SK-N-MC (cell line): ENCODE data around the gene SLC15A2.

Experiments used
- EZH2 ChIP-seq: fragments of 200-600 bp; sonication (generic); IDR thresholded peaks from one replicate; pipeline ENCODE4 v1.6.1; 2017; ENCODE audit warnings: antibody characterized with exemption
- POLR2AphosphoS5 ChIP-seq: IDR thresholded peaks from 2 replicates; pipeline ENCODE4 v1.6.1; 2012; ENCODE audit warnings: mild to moderate bottlenecking, low read depth, low read length, borderline replicate concordance

GRCh38 chr3:121961283-121961682 lies 67.1 kb downstream of the SLC15A2 start:
- TF ChIP-seq EZH2 (no peak), POLR2AphosphoS5 (no peak)
